Mucosa of stomach (tissue), 1 donor: ENCODE results near the gene WDR91.

Experiments
- H3K27me3 ChIP-seq: one replicate; pipeline ENCODE4 v1.7.0; 2013; ENCODE audit warnings: mild to moderate bottlenecking, low read length; ENCODE audit not compliant: control insufficient read depth, insufficient read depth
- H3K36me3 ChIP-seq: one replicate; pipeline ENCODE4 v1.7.0; 2013; ENCODE audit warnings: low read length; ENCODE audit not compliant: control insufficient read depth, insufficient read depth
- H3K4me1 ChIP-seq: one replicate; pipeline ENCODE4 v1.7.0; 2013; ENCODE audit warnings: mild to moderate bottlenecking, low read length; ENCODE audit not compliant: control insufficient read depth, insufficient read depth
- H3K4me3 ChIP-seq: one replicate; pipeline ENCODE4 v1.7.0; 2013; ENCODE audit warnings: low read length
- H3K9ac ChIP-seq: one replicate; pipeline ENCODE4 v1.7.0; 2013; ENCODE audit warnings: mild to moderate bottlenecking, low read length, moderate library complexity
- H3K9me3 ChIP-seq: one replicate; pipeline ENCODE4 v1.7.0; 2013; ENCODE audit warnings: mild to moderate bottlenecking, low read length, moderate library complexity; ENCODE audit not compliant: control insufficient read depth
- donor health status: Pancreatic carcinoma.

The WDR91 gene

GRCh38 chr7:135193615-135194081 is 17.7 kb downstream of the WDR91 start:
- Histone ChIP-seq H3K9me3 (no peaks in the 10 kb centered on the region), H3K9ac (no peak overlapping the region), H3K4me3 (no peak overlapping the region), H3K27me3 (no peaks in the 10 kb centered on the region), H3K36me3 (peaks cover 7% of the 10 kb centered on the region), H3K4me1 (peaks cover 9% of the 10 kb centered on the region)

- Histone ChIP-seq H3K36me3 (peaks cover 7% of the 10 kb centered on the region), H3K9me3 (no peaks in the 10 kb centered on the region), H3K4me3 (no peak overlapping the region), H3K4me1 (peaks cover 10% of the 10 kb centered on the region), H3K27me3 (no peaks in the 10 kb centered on the region), H3K9ac (no peak overlapping the region)
Measured at GRCh38 chr7:135192914-135193536, 18.3 kb downstream of the WDR91 start.

- Histone ChIP-seq H3K27me3 (no peaks in the 10 kb centered on the region), H3K9ac (no peak overlapping the region), H3K4me3 (no peak overlapping the region), H3K9me3 (no peaks in the 10 kb centered on the region), H3K4me1 (peaks cover 10% of the 10 kb centered on the region), H3K36me3 (peaks cover 5% of the 10 kb centered on the region)
Measured at GRCh38 chr7:135190703-135191102, 20.6 kb downstream of the WDR91 start.

- Histone ChIP-seq H3K9ac (no peak overlapping the region), H3K4me3 (no peak overlapping the region), H3K9me3 (no peaks in the 10 kb centered on the region), H3K4me1 (peaks cover 10% of the 10 kb centered on the region), H3K27me3 (no peaks in the 10 kb centered on the region), H3K36me3 (peaks cover 5% of the 10 kb centered on the region)
Measured at GRCh38 chr7:135189961-135190360, 21.4 kb downstream of the WDR91 start.

- Histone ChIP-seq H3K9ac (no peak overlapping the region), H3K36me3 (peaks cover 5% of the 10 kb centered on the region), H3K4me3 (no peak overlapping the region), H3K4me1 (peaks cover 10% of the 10 kb centered on the region), H3K27me3 (no peaks in the 10 kb centered on the region), H3K9me3 (no peaks in the 10 kb centered on the region)
Measured at GRCh38 chr7:135189221-135189662, 22.1 kb downstream of the WDR91 start.

GRCh38 chr7:135188298-135188984 is 22.9 kb downstream of the WDR91 start:
- Histone ChIP-seq H3K4me1 (peaks cover 10% of the 10 kb centered on the region), H3K4me3 (no peak overlapping the region), H3K36me3 (peaks cover 5% of the 10 kb centered on the region), H3K9ac (no peak overlapping the region), H3K27me3 (no peaks in the 10 kb centered on the region), H3K9me3 (no peaks in the 10 kb centered on the region)

GRCh38 chr7:135186841-135187253 is 24.5 kb downstream of the WDR91 start:
- Histone ChIP-seq H3K36me3 (peaks cover 5% of the 10 kb centered on the region), H3K9ac (no peak overlapping the region), H3K4me1 (peaks cover 10% of the 10 kb centered on the region), H3K27me3 (no peaks in the 10 kb centered on the region), H3K4me3 (no peak overlapping the region), H3K9me3 (no peaks in the 10 kb centered on the region)

GRCh38 chr7:135186261-135186540 is 25.1 kb downstream of the WDR91 start:
- peaks cover under 1% of the 10 kb centered on the region for H3K9me3 ChIP-seq
- H3K9ac ChIP-seq, result no peak overlapping the region
- H3K4me3 ChIP-seq, result no peak overlapping the region
- peaks cover 10% of the 10 kb centered on the region for H3K4me1 ChIP-seq
- H3K27me3 ChIP-seq, result no peaks in the 10 kb centered on the region
- H3K36me3 ChIP-seq, result peaks cover 5% of the 10 kb centered on the region

GRCh38 chr7:135185471-135186260 is 25.7 kb downstream of the WDR91 start:
- Histone ChIP-seq H3K36me3 (peaks cover 5% of the 10 kb centered on the region), H3K9ac (no peak overlapping the region), H3K4me3 (no peak overlapping the region), H3K9me3 (peaks cover 6% of the 10 kb centered on the region), H3K4me1 (peaks cover 10% of the 10 kb centered on the region), H3K27me3 (no peaks in the 10 kb centered on the region)

GRCh38 chr7:135184254-135184841 is 27.0 kb downstream of the WDR91 start:
- H3K9me3 ChIP-seq, result peaks cover 7% of the 10 kb centered on the region
- H3K36me3 ChIP-seq, result peaks cover 5% of the 10 kb centered on the region
- peaks cover 16% of the 10 kb centered on the region for H3K4me1 ChIP-seq
- no peaks in the 10 kb centered on the region for H3K27me3 ChIP-seq
- no peak overlapping the region for H3K4me3 ChIP-seq
- no peak overlapping the region for H3K9ac ChIP-seq

GRCh38 chr7:135183478-135183877 is 27.8 kb downstream of the WDR91 start:
- H3K36me3 ChIP-seq, result peaks cover 5% of the 10 kb centered on the region
- no peaks in the 10 kb centered on the region for H3K27me3 ChIP-seq
- H3K9ac ChIP-seq, result no peak overlapping the region
- H3K4me3 ChIP-seq, result no peak overlapping the region
- H3K9me3 ChIP-seq, result peaks cover 7% of the 10 kb centered on the region
- H3K4me1 ChIP-seq, result peaks cover 16% of the 10 kb centered on the region
